HEK293 (cell line): ENCODE data around the gene CRTC3.

Source experiments
- CTCF ChIA-PET: fragments of 350-600 bp; formaldehyde crosslinking; extraction: SDS; loops from one replicate; lab custom pipeline; 2021; ENCODE audit warnings: antibody characterized with exemption; lab: Yijun Ruan, JAX
- POLR2A ChIA-PET: fragments of 300-600 bp; formaldehyde crosslinking; extraction: SDS; loops from one replicate; lab custom pipeline; 2020; ENCODE audit warnings: antibody characterized with exemption, inconsistent platforms; lab: Yijun Ruan, JAX
- H3K27ac ChIP-seq: fragments of 200-500 bp; sonication (Bioruptor generic); 2 replicates; pipeline ENCODE4 v1.5.1; 2014; ENCODE audit warnings: low read depth, low read length, control low read depth, inconsistent platforms; ENCODE audit errors: extremely low read depth
- H3K36me3 ChIP-seq, 2 experiments: fragments of 200-500 bp in 1 of 2; sonication (Bioruptor generic) in 1 of 2; 1 replicate in 1 of 2; 2 replicates in 1 of 2; pipeline ENCODE4 v1.5.1; 2014 to 2017; ENCODE audit warnings: inconsistent platforms in 2 of 2, low read length in 2 of 2; ENCODE audit not compliant: control insufficient read depth in 2 of 2, insufficient read depth in 1 of 2
- H3K4me1 ChIP-seq: fragments of 200-500 bp; sonication (Bioruptor generic); 2 replicates; pipeline ENCODE4 v1.5.1; 2014; ENCODE audit warnings: mild to moderate bottlenecking, low read length, inconsistent platforms; ENCODE audit not compliant: control insufficient read depth, insufficient read depth
- H3K4me3 ChIP-seq: 2 replicates; pipeline ENCODE4 v1.5.1; 2011; ENCODE audit warnings: low read depth, mild to moderate bottlenecking, control low read depth, low read length, moderate library complexity
- H3K9me3 ChIP-seq: fragments of 200-500 bp; sonication (Bioruptor generic); 2 replicates; pipeline ENCODE4 v1.5.1; 2014; ENCODE audit warnings: low read depth, low read length, inconsistent platforms; ENCODE audit not compliant: control insufficient read depth, insufficient read depth
- KLF1 ChIP-seq: fragments of 450-650 bp; formaldehyde crosslinking; IDR thresholded peaks from 2 replicates; pipeline ENCODE4 v1.5.1; 2016; ENCODE audit warnings: missing biosample characterization, missing genetic modification characterization
- KLF16 ChIP-seq: fragments of 450-650 bp; formaldehyde crosslinking; IDR thresholded peaks from 2 replicates; pipeline ENCODE4 v1.5.1; 2017; ENCODE audit warnings: missing biosample characterization, missing genetic modification characterization
- KLF8 ChIP-seq: fragments of 450-650 bp; formaldehyde crosslinking; IDR thresholded peaks from 2 replicates; pipeline ENCODE4 v1.5.1; 2016; ENCODE audit warnings: missing biosample characterization, missing genetic modification characterization
- SCRT2 ChIP-seq: fragments of 450-650 bp; formaldehyde crosslinking; IDR thresholded peaks from 2 replicates; pipeline ENCODE4 v1.5.1; 2016; ENCODE audit warnings: missing biosample characterization, missing genetic modification characterization
- SETDB1 ChIP-seq: IDR thresholded peaks from one replicate; pipeline ENCODE4 v1.6.1; 2017; ENCODE audit warnings: mild to moderate bottlenecking, low read length, moderate library complexity, mixed read lengths; ENCODE audit not compliant: insufficient read length
- ZEB2 ChIP-seq: fragments of 450-650 bp; formaldehyde crosslinking; IDR thresholded peaks from 2 replicates; pipeline ENCODE4 v1.5.1; 2016; ENCODE audit warnings: missing biosample characterization, missing genetic modification characterization
- ZNF514 ChIP-seq: fragments of 450-650 bp; formaldehyde crosslinking; IDR thresholded peaks from 2 replicates; pipeline ENCODE4 v1.5.1; 2016; ENCODE audit warnings: missing biosample characterization, missing genetic modification characterization
- ZNF558 ChIP-seq: fragments of 450-650 bp; formaldehyde crosslinking; IDR thresholded peaks from 2 replicates; pipeline ENCODE4 v1.5.1; 2016; ENCODE audit warnings: missing biosample characterization, missing genetic modification characterization
- ZNF571 ChIP-seq: fragments of 450-650 bp; formaldehyde crosslinking; IDR thresholded peaks from 2 replicates; pipeline ENCODE4 v1.5.0; 2017; ENCODE audit warnings: missing biosample characterization, missing genetic modification characterization
- ZNF585B ChIP-seq: fragments of 450-650 bp; formaldehyde crosslinking; IDR thresholded peaks from 2 replicates; pipeline ENCODE4 v1.5.1; 2016; ENCODE audit warnings: missing biosample characterization, missing genetic modification characterization
- ZNF621 ChIP-seq: fragments of 450-650 bp; formaldehyde crosslinking; IDR thresholded peaks from 2 replicates; pipeline ENCODE4 v1.5.1; 2017; ENCODE audit warnings: missing biosample characterization, missing genetic modification characterization
- ZNF658 ChIP-seq: fragments of 450-650 bp; formaldehyde crosslinking; IDR thresholded peaks from 2 replicates; pipeline ENCODE4; 2016; ENCODE audit warnings: missing biosample characterization, missing genetic modification characterization
- ZNF707 ChIP-seq: fragments of 450-650 bp; formaldehyde crosslinking; IDR thresholded peaks from 2 replicates; pipeline ENCODE4 v1.5.1; 2016; ENCODE audit warnings: missing biosample characterization, missing genetic modification characterization
- ZNF747 ChIP-seq: fragments of 450-650 bp; formaldehyde crosslinking; IDR thresholded peaks from 2 replicates; pipeline ENCODE4 v1.5.1; 2016; ENCODE audit warnings: missing biosample characterization, missing genetic modification characterization
- ZNF76 ChIP-seq: fragments of 450-650 bp; formaldehyde crosslinking; IDR thresholded peaks from 2 replicates; pipeline ENCODE4; 2016; ENCODE audit warnings: low read depth, missing biosample characterization, missing genetic modification characterization, borderline replicate concordance
- ZNF792 ChIP-seq: fragments of 450-650 bp; formaldehyde crosslinking; IDR thresholded peaks from 2 replicates; pipeline ENCODE4 v1.5.1; 2016; ENCODE audit warnings: missing biosample characterization, missing genetic modification characterization
- ZSCAN16 ChIP-seq: fragments of 450-650 bp; formaldehyde crosslinking; IDR thresholded peaks from 2 replicates; pipeline ENCODE4 v1.5.1; 2016; ENCODE audit warnings: missing biosample characterization, missing genetic modification characterization
- ZXDB ChIP-seq: fragments of 450-650 bp; formaldehyde crosslinking; IDR thresholded peaks from 2 replicates; pipeline ENCODE4 v1.5.1; 2016; ENCODE audit warnings: missing biosample characterization, missing genetic modification characterization
- TF ChIP-seq, protein P1 (sequence below): fragments of 450-650 bp; formaldehyde crosslinking; IDR thresholded peaks from 2 replicates; pipeline ENCODE4 v1.5.1; 2016; ENCODE audit warnings: missing biosample characterization, missing genetic modification characterization
- TF ChIP-seq, protein P2 (sequence below): IDR thresholded peaks from 2 replicates; pipeline ENCODE4 v1.6.1; 2011; ENCODE audit warnings: mild to moderate bottlenecking, low read depth, low read length, borderline replicate concordance
- TF ChIP-seq, protein P3 (sequence below): fragments of 450-650 bp; formaldehyde crosslinking; IDR thresholded peaks from 2 replicates; pipeline ENCODE4 v1.5.1; 2016; ENCODE audit warnings: missing biosample characterization, missing genetic modification characterization
- TF ChIP-seq, protein P4 (sequence below): fragments of 450-650 bp; formaldehyde crosslinking; IDR thresholded peaks from 2 replicates; pipeline ENCODE4 v1.5.1; 2016; ENCODE audit warnings: missing biosample characterization, missing genetic modification characterization
- TF ChIP-seq, protein P5 (sequence below): fragments of 450-650 bp; formaldehyde crosslinking; IDR thresholded peaks from 2 replicates; pipeline ENCODE4 v1.5.1; 2016; ENCODE audit warnings: missing biosample characterization, missing genetic modification characterization

CRTC3 gene

DNA sequence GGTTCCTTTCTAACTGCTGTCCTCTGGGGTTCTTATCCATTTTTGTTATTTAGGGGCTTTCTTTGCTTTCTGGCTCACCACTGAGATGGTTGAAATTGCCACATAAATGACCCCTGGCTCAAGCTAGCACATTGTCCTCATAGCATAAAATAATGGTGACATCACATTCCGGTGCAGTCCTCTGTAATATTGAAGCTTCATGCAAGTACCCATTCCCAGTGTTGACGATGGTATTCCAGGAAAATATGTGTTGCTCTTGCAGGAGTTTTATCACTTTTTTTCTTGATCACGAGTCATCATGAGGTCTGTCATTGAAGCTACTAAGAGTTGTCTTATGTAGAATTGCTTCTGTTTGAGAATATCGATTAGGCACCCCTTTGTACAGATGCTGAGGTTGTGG lies 56.1 kb downstream of the CRTC3 start:
- H3K27ac ChIP-seq = no peak overlapping the region
- ChIA-PET POLR2A (no interaction called here), CTCF (interaction anchor here (1.2 to 1.9 kb wide), 4 partner anchors 9 to 347 kb away, joined by 3 to 6 read pairs (median 4); no protein-coding TSS in a partner anchor)
- no peaks in the 10 kb centered on the region; a peak in 1 of 3 replicates for H3K36me3 ChIP-seq
- H3K9me3 ChIP-seq = no peaks in the 10 kb centered on the region
- H3K4me1 ChIP-seq = no peaks in the 10 kb centered on the region
- H3K4me3 ChIP-seq = no peak overlapping the region
- TF ChIP-seq KLF1 (tag by site-specific recombination) = no peak
- TF ChIP-seq, protein P1, sequence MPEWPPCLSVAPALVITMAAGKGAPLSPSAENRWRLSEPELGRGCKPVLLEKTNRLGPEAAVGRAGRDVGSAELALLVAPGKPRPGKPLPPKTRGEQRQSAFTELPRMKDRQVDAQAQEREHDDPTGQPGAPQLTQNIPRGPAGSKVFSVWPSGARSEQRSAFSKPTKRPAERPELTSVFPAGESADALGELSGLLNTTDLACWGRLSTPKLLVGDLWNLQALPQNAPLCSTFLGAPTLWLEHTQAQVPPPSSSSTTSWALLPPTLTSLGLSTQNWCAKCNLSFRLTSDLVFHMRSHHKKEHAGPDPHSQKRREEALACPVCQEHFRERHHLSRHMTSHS (tag by site-specific recombination) = no peak
- no peak for TF ChIP-seq ZNF747 (tag by site-specific recombination)
- no peak for TF ChIP-seq KLF16 (tag by site-specific recombination)
- TF ChIP-seq, protein P2, sequence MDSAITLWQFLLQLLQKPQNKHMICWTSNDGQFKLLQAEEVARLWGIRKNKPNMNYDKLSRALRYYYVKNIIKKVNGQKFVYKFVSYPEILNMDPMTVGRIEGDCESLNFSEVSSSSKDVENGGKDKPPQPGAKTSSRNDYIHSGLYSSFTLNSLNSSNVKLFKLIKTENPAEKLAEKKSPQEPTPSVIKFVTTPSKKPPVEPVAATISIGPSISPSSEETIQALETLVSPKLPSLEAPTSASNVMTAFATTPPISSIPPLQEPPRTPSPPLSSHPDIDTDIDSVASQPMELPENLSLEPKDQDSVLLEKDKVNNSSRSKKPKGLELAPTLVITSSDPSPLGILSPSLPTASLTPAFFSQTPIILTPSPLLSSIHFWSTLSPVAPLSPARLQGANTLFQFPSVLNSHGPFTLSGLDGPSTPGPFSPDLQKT = no peak
- no peak for TF ChIP-seq ZNF514 (tag by site-specific recombination)
- no peak for TF ChIP-seq ZSCAN16 (tag by site-specific recombination)
- no peak for TF ChIP-seq ZEB2
- no peak for TF ChIP-seq ZNF658 (tag by site-specific recombination)
- TF ChIP-seq, protein P3, sequence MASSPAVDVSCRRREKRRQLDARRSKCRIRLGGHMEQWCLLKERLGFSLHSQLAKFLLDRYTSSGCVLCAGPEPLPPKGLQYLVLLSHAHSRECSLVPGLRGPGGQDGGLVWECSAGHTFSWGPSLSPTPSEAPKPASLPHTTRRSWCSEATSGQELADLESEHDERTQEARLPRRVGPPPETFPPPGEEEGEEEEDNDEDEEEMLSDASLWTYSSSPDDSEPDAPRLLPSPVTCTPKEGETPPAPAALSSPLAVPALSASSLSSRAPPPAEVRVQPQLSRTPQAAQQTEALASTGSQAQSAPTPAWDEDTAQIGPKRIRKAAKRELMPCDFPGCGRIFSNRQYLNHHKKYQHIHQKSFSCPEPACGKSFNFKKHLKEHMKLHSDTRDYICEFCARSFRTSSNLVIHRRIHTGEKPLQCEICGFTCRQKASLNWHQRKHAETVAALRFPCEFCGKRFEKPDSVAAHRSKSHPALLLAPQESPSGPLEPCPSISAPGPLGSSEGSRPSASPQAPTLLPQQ (tag by site-specific recombination) = no peak
- no peak for TF ChIP-seq ZXDB (tag by site-specific recombination)
- TF ChIP-seq, all 188 proteins: peak for 0

DNA sequence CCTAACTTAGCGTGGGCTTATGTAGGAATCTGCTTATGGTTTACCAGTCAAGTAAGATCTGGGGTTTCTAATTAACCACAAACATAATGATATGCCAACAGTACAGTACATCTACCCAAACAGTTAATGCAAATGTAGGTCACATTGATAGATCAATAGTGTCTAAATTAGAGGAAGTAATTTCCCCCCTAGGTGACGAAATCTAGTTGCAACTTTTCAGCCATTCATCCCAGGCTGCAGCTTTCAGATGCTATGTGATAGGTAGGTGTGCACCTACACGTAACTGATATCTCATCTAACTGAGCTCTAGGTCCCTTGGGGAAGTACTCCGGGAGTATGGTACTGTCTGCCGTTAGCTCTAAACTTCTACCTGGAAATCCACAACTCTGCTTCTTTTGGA lies 57.2 kb downstream of the CRTC3 start:
- no peak for TF ChIP-seq ZNF792 (tag by site-specific recombination)
- no peak for TF ChIP-seq KLF8
- TF ChIP-seq ZNF571 (tag by site-specific recombination) = no peak
- TF ChIP-seq, protein P4, sequence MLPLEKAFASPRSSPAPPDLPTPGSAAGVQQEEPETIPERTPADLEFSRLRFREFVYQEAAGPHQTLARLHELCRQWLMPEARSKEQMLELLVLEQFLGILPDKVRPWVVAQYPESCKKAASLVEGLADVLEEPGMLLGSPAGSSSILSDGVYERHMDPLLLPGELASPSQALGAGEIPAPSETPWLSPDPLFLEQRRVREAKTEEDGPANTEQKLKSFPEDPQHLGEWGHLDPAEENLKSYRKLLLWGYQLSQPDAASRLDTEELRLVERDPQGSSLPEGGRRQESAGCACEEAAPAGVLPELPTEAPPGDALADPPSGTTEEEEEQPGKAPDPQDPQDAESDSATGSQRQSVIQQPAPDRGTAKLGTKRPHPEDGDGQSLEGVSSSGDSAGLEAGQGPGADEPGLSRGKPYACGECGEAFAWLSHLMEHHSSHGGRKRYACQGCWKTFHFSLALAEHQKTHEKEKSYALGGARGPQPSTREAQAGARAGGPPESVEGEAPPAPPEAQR (tag by site-specific recombination) = no peak
- TF ChIP-seq SETDB1 = no peak
- no peak for TF ChIP-seq ZNF707 (tag by site-specific recombination)
- ChIA-PET CTCF (interaction anchor here (1.2 to 1.9 kb wide), 2 partner anchors 10 to 299 kb away, joined by 3 to 6 read pairs; no protein-coding TSS in a partner anchor), POLR2A (no interaction called here)
- no peaks in the 10 kb centered on the region; a peak in 1 of 3 replicates for H3K36me3 ChIP-seq
- no peak overlapping the region for H3K27ac ChIP-seq
- H3K9me3 ChIP-seq = no peaks in the 10 kb centered on the region
- H3K4me3 ChIP-seq = no peak overlapping the region
- H3K4me1 ChIP-seq = peaks cover 2% of the 10 kb centered on the region

DNA sequence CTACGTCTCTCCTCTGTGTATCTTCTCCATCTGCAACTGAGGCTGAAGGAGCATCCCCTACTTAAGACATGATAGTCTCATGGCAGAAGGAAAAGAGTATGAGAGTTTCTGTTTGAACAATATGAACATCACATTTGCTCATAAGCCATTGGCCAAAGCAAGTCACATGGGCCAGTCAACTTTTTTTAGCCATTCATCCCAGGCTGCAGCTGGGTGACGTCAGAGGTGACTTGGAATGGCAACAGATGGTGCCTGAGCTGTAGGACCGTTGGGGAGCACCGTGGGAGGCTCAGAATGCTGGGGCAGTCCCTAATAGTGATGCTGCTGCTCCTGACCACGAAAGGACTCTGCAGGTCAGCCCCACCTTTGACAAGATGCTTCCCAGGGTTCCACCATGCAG lies 58.7 kb downstream of the CRTC3 start:
- H3K4me1 ChIP-seq = peaks cover 8% of the 10 kb centered on the region
- CTCF ChIA-PET = no interaction called here
- no peak for TF ChIP-seq ZNF76
- no peak for TF ChIP-seq ZNF621
- TF ChIP-seq, protein P5, sequence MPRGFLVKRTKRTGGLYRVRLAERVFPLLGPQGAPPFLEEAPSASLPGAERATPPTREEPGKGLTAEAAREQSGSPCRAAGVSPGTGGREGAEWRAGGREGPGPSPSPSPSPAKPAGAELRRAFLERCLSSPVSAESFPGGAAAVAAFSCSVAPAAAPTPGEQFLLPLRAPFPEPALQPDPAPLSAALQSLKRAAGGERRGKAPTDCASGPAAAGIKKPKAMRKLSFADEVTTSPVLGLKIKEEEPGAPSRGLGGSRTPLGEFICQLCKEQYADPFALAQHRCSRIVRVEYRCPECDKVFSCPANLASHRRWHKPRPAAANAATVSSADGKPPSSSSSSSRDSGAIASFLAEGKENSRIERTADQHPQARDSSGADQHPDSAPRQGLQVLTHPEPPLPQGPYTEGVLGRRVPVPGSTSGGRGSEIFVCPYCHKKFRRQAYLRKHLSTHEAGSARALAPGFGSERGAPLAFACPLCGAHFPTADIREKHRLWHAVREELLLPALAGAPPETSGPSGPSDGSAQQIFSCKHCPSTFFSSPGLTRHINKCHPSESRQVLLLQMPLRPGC (tag by site-specific recombination) = no peak
- no peak for TF ChIP-seq ZNF558 (tag by site-specific recombination)
- TF ChIP-seq ZNF571 (tag by site-specific recombination) = no peak
- TF ChIP-seq ZNF585B (tag by site-specific recombination) = no peak
- TF ChIP-seq SETDB1 = no peak
- peak; percentile 25; the same call in 1 of the 2 replicates for TF ChIP-seq SCRT2 (tag by site-specific recombination)
- TF ChIP-seq, all 188 proteins: peak for 1
- H3K36me3 ChIP-seq = no peaks in the 10 kb centered on the region; a peak in 1 of 3 replicates
- no peak overlapping the region for H3K4me3 ChIP-seq
- no peak overlapping the region for H3K27ac ChIP-seq
- H3K9me3 ChIP-seq = no peaks in the 10 kb centered on the region
- POLR2A ChIA-PET = no interaction called here
